Stomach (tissue), 4 donors: ENCODE measurements around the gene SIK3.

ENCODE experiments used
- CTCF ChIP-seq, 7 experiments: fragments of 450-650 bp in 4 of 7; fragments of 200-600 bp in 3 of 7; sonication (generic) in 3 of 7; IDR thresholded peaks; one replicate each; pipeline ENCODE4 v1.5.1; 2016 to 2019; ENCODE audit warnings: antibody characterized with exemption in 7 of 7, control low read depth in 2 of 7, mild to moderate bottlenecking in 1 of 7
- EP300 ChIP-seq: sonication (generic); formaldehyde crosslinking; IDR thresholded peaks from one replicate; pipeline ENCODE4 v1.6.1; 2017; ENCODE audit warnings: antibody characterized with exemption
- POLR2AphosphoS5 ChIP-seq, 3 donors: sonication (generic); formaldehyde crosslinking; IDR thresholded peaks; one replicate each; pipeline ENCODE4 v1.6.1; 2016; ENCODE audit warnings: antibody characterized with exemption in 3 of 3

- TF ChIP-seq EP300: no peak
- no peak for TF ChIP-seq CTCF (IDR thresholded peaks at IDR 0.05)
- TF ChIP-seq POLR2AphosphoS5 (IDR thresholded peaks at IDR 0.05): no peak
These were observed 163.1 kb downstream of the SIK3 start for GRCh38 chr11:116935089-116935488.
